Psoas muscle (tissue), 8 donors: ENCODE results near the gene STAT4. TPM values are rescaled to one million over a fixed set of nuclear protein-coding genes. Genes with fewer than 3 reads are reported as not detected.

Experiments used
- ATAC-seq, 4 donors: fragments of 200-7000 bp; cut with Tn5 transposase; one replicate each; pipeline ENCODE4 v1.9.1; 2020; ENCODE audit warnings: moderate library complexity in 3 of 4, mild to moderate bottlenecking in 2 of 4
- DNase-seq, 2 donors: peaks; one replicate each; pipeline ENCODE4 v3.0.0-alpha.2; 2020
- H3K27ac ChIP-seq: fragments of 200-600 bp; one replicate; pipeline ENCODE4 v1.8.0; 2022
- H3K27me3 ChIP-seq, 3 donors: fragments of 200-600 bp in 1 of 3; one replicate each; pipeline versions ENCODE4 v1.6.1 to v1.8.0; 2013 to 2022; ENCODE audit warnings: low read length in 2 of 3, mild to moderate bottlenecking in 2 of 3, moderate library complexity in 1 of 3; ENCODE audit not compliant: insufficient read depth in 3 of 3
- H3K36me3 ChIP-seq, 2 donors: fragments of 200-600 bp in 1 of 2; one replicate each; pipeline versions ENCODE4 v1.6.1 to v1.8.0; 2013 to 2022; ENCODE audit warnings: low read depth in 1 of 2, mild to moderate bottlenecking in 1 of 2, moderate library complexity in 1 of 2; ENCODE audit not compliant: insufficient read depth in 1 of 2
- H3K4me1 ChIP-seq: fragments of 200-600 bp; one replicate; pipeline ENCODE4 v1.8.0; 2022
- H3K4me3 ChIP-seq: fragments of 200-600 bp; one replicate; pipeline ENCODE4 v1.8.0; 2022; ENCODE audit warnings: mild to moderate bottlenecking
- H3K9me3 ChIP-seq: fragments of 200-600 bp; one replicate; pipeline ENCODE4 v1.8.0; 2022
- CTCF ChIP-seq: fragments of 200-600 bp; IDR thresholded peaks from one replicate; pipeline ENCODE4 v1.8.0; 2022; ENCODE audit warnings: antibody characterized with exemption
- WGBS, 3 donors: extraction: QIAGEN DNeasy Blood & Tissue Kit; methylation state at CpG; one replicate each; pipeline versions ENCODE4 v1.1.6 to v1.1.7; 2013; 5-methylcytosine and 5-hydroxymethylcytosine counted together
- intact Hi-C, 2 donors: fragments of 100-400 bp; cut with DNase I; formaldehyde crosslinking; loops; one replicate each; pipeline versions ENCODE4 v1.11.0 to v1.14.2; 2022
- polyA plus RNA-seq, 3 donors: library from polyadenylated mRNA; stranded (reverse); fragments of 200-250 nt; gene quantifications; one replicate each; pipeline ENCODE4 v1.2.3, GENCODE V29; 2013
- total RNA-seq, 4 donors: library from RNA; stranded (reverse); fragmentation: NEBNext Ultra II Directional in 2 of 4; extraction: Animal tissue kit (Norgen Biotek cat#: 25700) in 2 of 4; gene quantifications; one replicate each; pipeline versions ENCODE4 v1.2.1 to v1.2.4, GENCODE V29; 2021 to 2023
- donor health status: healthy with polysubstance abuse.
- donor health status: DM: no; HTN: no; CAD: no; lungs with moderate emphysema.
- donor health status: Bipolar disorder and iron deficiency.
- donor health status: healthy.
- donor health status: DM: yes; HTN: yes; CAD: no.
- donor health status: DM: no; HTN: no; CAD: no.
- donor health status: DM: no; HTN: no; CAD: no.
- donor health status: DM: yes; HTN: yes; CAD: no.

The STAT4 gene
- total and polyA plus RNA-seq, 7 donors = 0.19 to 0.56 (median 0.30) TPM

GRCh38 chr2:191176801-191177438, 26.1 kb upstream of the STAT4 start:
- 51 to 57% (median 52%) methylated on average over 2 of the region's 2 CpGs for WGBS, 3 donors
- H3K9me3 ChIP-seq = no peaks in the 10 kb centered on the region
- H3K36me3 ChIP-seq = no peaks in the 10 kb centered on the region
- no peak for ATAC-seq
- H3K4me1 ChIP-seq = no peaks in the 10 kb centered on the region
- H3K4me3 ChIP-seq = no peak overlapping the region
- no peak for DNase-seq
- no peaks in the 10 kb centered on the region for H3K27me3 ChIP-seq
- no peak for TF ChIP-seq CTCF
- intact Hi-C loops = no loop called here
- no peak overlapping the region for H3K27ac ChIP-seq

- Histone ChIP-seq H3K9me3 (no peaks in the 10 kb centered on the region), H3K27me3 (no peaks in the 10 kb centered on the region), H3K4me3 (no peak overlapping the region), H3K36me3 (no peaks in the 10 kb centered on the region), H3K4me1 (no peaks in the 10 kb centered on the region), H3K27ac (no peak overlapping the region)
- TF ChIP-seq CTCF = no peak
- WGBS, 3 donors = 77 to 96% (median 87%) methylated on average over 1 of the region's 1 CpG
- ATAC-seq (no peak), DNase-seq (no peak)
- intact Hi-C loops = no loop called here
These were observed 25.5 kb upstream of the STAT4 start for GRCh38 chr2:191176305-191176704.

- ATAC-seq = no peak
- 87 to 92% (median 89%) methylated on average over 3 of the region's 3 CpGs for WGBS, 3 donors
- intact Hi-C loops = no loop called here
- DNase-seq = no peak
- no peaks in the 10 kb centered on the region for H3K36me3 ChIP-seq
- H3K9me3 ChIP-seq = no peaks in the 10 kb centered on the region
- no peak overlapping the region for H3K27ac ChIP-seq
- no peak for TF ChIP-seq CTCF
- no peaks in the 10 kb centered on the region for H3K4me1 ChIP-seq
- no peaks in the 10 kb centered on the region for H3K27me3 ChIP-seq
- no peak overlapping the region for H3K4me3 ChIP-seq
These were observed 23.6 kb upstream of the STAT4 start for GRCh38 chr2:191174442-191174841.

GRCh38 chr2:191173206-191173605, 22.4 kb upstream of the STAT4 start:
- no peak for ATAC-seq
- no peak overlapping the region for H3K27ac ChIP-seq
- intact Hi-C loops = no loop called here
- H3K36me3 ChIP-seq = no peaks in the 10 kb centered on the region
- H3K9me3 ChIP-seq = no peaks in the 10 kb centered on the region
- no peaks in the 10 kb centered on the region for H3K27me3 ChIP-seq
- H3K4me3 ChIP-seq = no peak overlapping the region
- DNase-seq = no peak
- 89 to 93% (median 90%) methylated on average over 3 of the region's 3 CpGs for WGBS, 3 donors
- no peak for TF ChIP-seq CTCF
- H3K4me1 ChIP-seq = no peaks in the 10 kb centered on the region
